Gastrocnemius medialis (tissue), 4 donors: ENCODE results near the gene ZG16.

Experiments used
- POLR2A ChIP-seq, 2 donors: fragments of 450-650 bp; IDR thresholded peaks; one replicate each; pipeline ENCODE4 v1.6.1; 2017; ENCODE audit warnings: antibody characterized with exemption in 2 of 2, mild to moderate bottlenecking in 2 of 2, moderate library complexity in 2 of 2
- TF ChIP-seq, protein P1 (sequence below), 5 experiments: fragments of 450-650 bp in 3 of 5; fragments of 200-600 bp in 2 of 5; sonication (generic) in 2 of 5; IDR thresholded peaks in 4 of 5; conservative IDR thresholded peaks in 1 of 5; 1 replicate in 4 of 5; 2 replicates in 1 of 5; pipeline ENCODE4 v1.5.1; 2016 to 2019; ENCODE audit warnings: antibody characterized with exemption in 5 of 5, mild to moderate bottlenecking in 3 of 5, moderate library complexity in 3 of 5

GRCh38 chr16:29769507-29769906, 8.5 kb upstream of the ZG16 start:
- TF ChIP-seq, protein P1, sequence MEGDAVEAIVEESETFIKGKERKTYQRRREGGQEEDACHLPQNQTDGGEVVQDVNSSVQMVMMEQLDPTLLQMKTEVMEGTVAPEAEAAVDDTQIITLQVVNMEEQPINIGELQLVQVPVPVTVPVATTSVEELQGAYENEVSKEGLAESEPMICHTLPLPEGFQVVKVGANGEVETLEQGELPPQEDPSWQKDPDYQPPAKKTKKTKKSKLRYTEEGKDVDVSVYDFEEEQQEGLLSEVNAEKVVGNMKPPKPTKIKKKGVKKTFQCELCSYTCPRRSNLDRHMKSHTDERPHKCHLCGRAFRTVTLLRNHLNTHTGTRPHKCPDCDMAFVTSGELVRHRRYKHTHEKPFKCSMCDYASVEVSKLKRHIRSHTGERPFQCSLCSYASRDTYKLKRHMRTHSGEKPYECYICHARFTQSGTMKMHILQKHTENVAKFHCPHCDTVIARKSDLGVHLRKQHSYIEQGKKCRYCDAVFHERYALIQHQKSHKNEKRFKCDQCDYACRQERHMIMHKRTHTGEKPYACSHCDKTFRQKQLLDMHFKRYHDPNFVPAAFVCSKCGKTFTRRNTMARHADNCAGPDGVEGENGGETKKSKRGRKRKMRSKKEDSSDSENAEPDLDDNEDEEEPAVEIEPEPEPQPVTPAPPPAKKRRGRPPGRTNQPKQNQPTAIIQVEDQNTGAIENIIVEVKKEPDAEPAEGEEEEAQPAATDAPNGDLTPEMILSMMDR (IDR thresholded peaks at IDR 0.05 in 4 of 5, conservative IDR thresholded peaks at IDR 0.05 in 1 of 5): no peak
- TF ChIP-seq POLR2A (IDR thresholded peaks at IDR 0.05): no peak
